Fibroblast of villous mesenchyme (primary cell): ENCODE measurements around the gene CPXM1. TPM values are rescaled to one million over a fixed set of nuclear protein-coding genes. Genes with fewer than 3 reads are reported as not detected.

Source experiments
- DNase-seq: peaks from one replicate; pipeline ENCODE4 v3.0.0-alpha.2; 2010; ENCODE audit warnings: low read depth
- H3K4me3 ChIP-seq: 2 replicates; pipeline ENCODE4 v1.5.1; 2011; ENCODE audit warnings: low read depth, mild to moderate bottlenecking, low read length
- total RNA-seq: library from RNA; depleted of rRNA; stranded (reverse); fragments of >200 nt; gene quantifications from 2 replicates; pipeline ENCODE4 v1.2.3, GENCODE V29; 2012
- TF ChIP-seq, protein P1 (sequence below): IDR thresholded peaks from 2 replicates; pipeline ENCODE4 v1.5.1; 2012; ENCODE audit warnings: low read depth, mild to moderate bottlenecking, low read length; ENCODE audit not compliant: insufficient read depth

Gene CPXM1
- 7.4 and 10.8 TPM in 2 replicates for total RNA-seq

GRCh38 chr20:2800521-2801285 is at the start of gene CPXM1:
Gene CPXM1, minus strand, starts transcription at chr20:2800627. Its CDS starts 55 bp downstream, at chr20:2800572.
- TF ChIP-seq, protein P1, sequence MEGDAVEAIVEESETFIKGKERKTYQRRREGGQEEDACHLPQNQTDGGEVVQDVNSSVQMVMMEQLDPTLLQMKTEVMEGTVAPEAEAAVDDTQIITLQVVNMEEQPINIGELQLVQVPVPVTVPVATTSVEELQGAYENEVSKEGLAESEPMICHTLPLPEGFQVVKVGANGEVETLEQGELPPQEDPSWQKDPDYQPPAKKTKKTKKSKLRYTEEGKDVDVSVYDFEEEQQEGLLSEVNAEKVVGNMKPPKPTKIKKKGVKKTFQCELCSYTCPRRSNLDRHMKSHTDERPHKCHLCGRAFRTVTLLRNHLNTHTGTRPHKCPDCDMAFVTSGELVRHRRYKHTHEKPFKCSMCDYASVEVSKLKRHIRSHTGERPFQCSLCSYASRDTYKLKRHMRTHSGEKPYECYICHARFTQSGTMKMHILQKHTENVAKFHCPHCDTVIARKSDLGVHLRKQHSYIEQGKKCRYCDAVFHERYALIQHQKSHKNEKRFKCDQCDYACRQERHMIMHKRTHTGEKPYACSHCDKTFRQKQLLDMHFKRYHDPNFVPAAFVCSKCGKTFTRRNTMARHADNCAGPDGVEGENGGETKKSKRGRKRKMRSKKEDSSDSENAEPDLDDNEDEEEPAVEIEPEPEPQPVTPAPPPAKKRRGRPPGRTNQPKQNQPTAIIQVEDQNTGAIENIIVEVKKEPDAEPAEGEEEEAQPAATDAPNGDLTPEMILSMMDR, result no peak
- H3K4me3 ChIP-seq, result peak within 1 kb of the TSS; percentile 58
- DNase-seq, result no peak

DNA sequence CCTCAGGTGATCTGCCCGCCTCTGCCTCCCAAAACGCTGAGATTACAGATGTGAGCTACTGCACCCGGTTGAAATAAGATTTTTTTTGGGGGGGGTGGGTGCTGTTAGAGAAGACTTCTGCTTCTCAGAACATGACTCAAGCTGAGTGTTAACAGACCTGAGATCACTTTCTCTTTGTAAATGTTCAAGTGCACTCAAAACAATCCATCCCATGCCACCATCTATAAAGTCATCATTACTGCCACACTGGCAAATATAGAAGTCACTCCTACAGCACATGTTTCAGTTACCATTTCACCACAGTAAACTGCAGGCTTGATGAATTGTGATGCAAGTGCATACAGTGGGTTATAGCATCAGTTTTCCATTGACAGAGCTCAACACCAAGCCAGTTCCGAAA is 49.1 kb upstream of the CPXM1 start:
- TF ChIP-seq, protein P1, result no peak
- no peak for DNase-seq

DNA sequence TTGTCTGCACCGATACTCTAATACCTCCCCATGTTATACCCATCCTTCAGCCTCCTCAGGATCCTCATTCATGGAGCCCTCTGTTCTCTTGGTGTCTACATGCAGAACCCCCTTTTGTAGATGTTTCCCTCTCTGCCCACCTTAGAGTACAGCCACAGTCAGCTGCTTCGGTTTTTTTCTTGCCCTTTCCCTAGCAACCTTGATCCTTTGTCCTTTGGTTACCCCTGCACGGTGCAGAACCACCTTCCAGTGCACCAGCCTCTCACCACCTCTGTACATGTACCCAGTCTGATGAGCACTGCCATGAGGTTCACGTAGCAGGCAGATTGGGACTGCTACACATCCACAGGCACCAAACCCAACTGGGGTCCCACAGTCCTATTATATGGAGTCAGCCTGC is 47.4 kb upstream of the CPXM1 start:
- TF ChIP-seq, protein P1, result no peak
- DNase-seq, result no peak
- no peak overlapping the region for H3K4me3 ChIP-seq

More for the DNA sequence above, 49.1 kb upstream of the CPXM1 start:
- H3K4me3 ChIP-seq, result no peak overlapping the region

DNA sequence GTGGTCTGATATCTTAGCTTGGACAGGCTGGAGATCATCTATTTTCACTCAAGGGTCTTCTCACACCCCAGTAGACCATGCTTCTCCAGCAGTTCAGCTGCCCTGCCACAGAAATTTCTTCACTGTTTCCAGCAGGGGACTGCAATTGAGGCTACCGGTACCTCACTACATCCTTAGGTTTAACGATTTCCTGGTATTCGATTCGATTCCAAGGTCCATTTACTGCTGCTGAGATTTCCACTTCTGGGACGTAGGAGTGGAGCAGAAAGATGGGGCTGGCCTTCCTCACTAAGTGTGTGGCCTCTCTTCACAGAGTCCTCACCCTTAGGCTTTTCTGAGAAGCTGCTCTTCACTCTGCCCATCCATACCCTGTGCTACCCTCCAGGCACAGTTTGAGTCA is 46.3 kb upstream of the CPXM1 start:
- TF ChIP-seq, protein P1, result no peak
- no peak for DNase-seq

GRCh38 chr20:2845607-2846006 is 45.2 kb upstream of the CPXM1 start:
- H3K4me3 ChIP-seq, result no peak overlapping the region
- TF ChIP-seq, protein P1, result no peak
- DNase-seq, result no peak

More for the DNA sequence above, 46.3 kb upstream of the CPXM1 start:
- no peak overlapping the region for H3K4me3 ChIP-seq

DNA sequence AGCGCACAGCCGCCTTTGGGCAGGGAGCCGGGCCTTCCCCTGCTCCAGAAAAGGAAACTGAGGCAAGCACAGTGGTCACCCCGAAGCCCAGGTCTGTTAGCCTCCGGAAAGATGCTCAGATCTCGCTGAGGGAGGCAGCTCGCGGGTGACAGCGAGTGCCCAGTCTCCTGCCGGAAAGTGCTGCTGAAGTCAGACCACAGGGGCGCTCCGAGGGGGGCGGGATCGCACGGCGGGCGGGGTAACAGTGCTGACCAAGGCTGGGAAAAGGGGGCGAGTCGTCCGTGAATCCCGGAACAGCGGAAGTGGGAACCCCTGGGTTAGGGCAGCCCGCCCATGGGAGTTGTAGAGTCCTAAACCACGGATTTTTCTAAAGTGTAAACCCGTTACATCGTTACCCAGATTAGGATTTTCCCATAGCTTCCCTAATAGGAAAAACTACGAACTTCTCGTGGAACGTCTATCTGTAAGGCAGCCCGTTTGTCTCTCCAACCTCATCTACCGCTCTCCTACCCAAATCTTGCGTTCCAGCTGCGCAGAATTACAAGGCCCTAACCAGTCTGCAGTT is 40.6 kb upstream of the CPXM1 start:
- TF ChIP-seq, protein P1, result no peak
- H3K4me3 ChIP-seq, result peak overlapping the region; percentile 92
- DNase-seq, result peak; percentile 87
